Measurements from ENCODE around the gene CGNL1.

DNA sequence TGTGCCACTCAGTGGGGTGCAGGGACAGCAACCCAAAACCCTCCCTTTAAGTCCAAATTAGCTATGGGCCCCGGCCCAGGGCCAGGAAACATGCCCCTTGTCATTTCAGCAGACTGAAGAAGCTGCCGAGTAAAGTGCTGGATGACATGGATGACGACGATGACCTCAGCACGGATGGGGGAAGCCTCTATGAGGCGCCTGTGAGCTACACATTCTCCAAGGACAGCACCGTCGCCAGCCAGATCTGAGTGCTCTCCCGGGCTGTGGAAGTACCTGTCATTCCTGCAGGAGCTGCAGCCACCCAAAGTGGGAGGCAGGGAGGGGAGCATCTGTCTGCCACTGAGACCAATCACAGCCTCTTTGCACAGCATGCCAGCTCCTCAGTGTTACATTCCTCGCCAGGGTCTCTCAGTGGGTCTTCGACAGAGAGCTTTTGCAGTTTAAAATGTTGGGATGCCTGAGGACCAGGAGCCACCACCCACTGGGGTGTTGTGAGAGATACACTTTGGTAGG is 171.0 kb downstream of the CGNL1 start:
- TF ChIP-seq POLR2AphosphoS5 (IDR thresholded peaks at IDR 0.05) = no peak
- no peak for TF ChIP-seq POLR2A (IDR thresholded peaks at IDR 0.05)
- TF ChIP-seq, protein P1, sequence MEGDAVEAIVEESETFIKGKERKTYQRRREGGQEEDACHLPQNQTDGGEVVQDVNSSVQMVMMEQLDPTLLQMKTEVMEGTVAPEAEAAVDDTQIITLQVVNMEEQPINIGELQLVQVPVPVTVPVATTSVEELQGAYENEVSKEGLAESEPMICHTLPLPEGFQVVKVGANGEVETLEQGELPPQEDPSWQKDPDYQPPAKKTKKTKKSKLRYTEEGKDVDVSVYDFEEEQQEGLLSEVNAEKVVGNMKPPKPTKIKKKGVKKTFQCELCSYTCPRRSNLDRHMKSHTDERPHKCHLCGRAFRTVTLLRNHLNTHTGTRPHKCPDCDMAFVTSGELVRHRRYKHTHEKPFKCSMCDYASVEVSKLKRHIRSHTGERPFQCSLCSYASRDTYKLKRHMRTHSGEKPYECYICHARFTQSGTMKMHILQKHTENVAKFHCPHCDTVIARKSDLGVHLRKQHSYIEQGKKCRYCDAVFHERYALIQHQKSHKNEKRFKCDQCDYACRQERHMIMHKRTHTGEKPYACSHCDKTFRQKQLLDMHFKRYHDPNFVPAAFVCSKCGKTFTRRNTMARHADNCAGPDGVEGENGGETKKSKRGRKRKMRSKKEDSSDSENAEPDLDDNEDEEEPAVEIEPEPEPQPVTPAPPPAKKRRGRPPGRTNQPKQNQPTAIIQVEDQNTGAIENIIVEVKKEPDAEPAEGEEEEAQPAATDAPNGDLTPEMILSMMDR (IDR thresholded peaks at IDR 0.05) = no peak
- TF ChIP-seq EP300 (IDR thresholded peaks at IDR 0.05) = no peak

Measured in upper lobe of left lung (tissue), 4 donors.